ENCODE measurements around the gene SEPTIN1. TPM values are rescaled to one million over a fixed set of nuclear protein-coding genes. Genes with fewer than 3 reads are reported as not detected.
A peak's percentile ranks its signal among the peaks of the same experiment; 100 is the strongest.

Gene SEPTIN1
- total and polyA plus RNA-seq, 2 of the 4 experiments (the other 2 are of a cell fraction): 0.24 TPM; not detected in 1

GRCh38 chr16:30430428-30430970, 48.1 kb upstream of the SEPTIN1 start:
- no peaks in the 10 kb centered on the region; the same call in 1 of the 2 replicates for H4K20me1 ChIP-seq (ENCODE audit: insufficient read depth, low read length)
- H3K27me3 ChIP-seq (ENCODE audit: control insufficient read depth, insufficient read depth, low read length): peaks cover 7% of the 10 kb centered on the region
- no peak overlapping the region; the same call in 1 of the 2 replicates for H3K14ac ChIP-seq (replicated peaks; ENCODE audit: low read depth, low read length)
- no peak overlapping the region for H3K27ac ChIP-seq (ENCODE audit: insufficient read depth, low read length)
- peaks cover 6% of the 10 kb centered on the region for H3K36me3 ChIP-seq (ENCODE audit: control insufficient read depth, insufficient read depth, low read length)
- peak overlapping the region; percentile 100 for H2AFZ ChIP-seq (replicated peaks; ENCODE audit: low read length, poor library complexity)
- H2AK9ac ChIP-seq (replicated peaks; ENCODE audit: low read depth, low read length, poor library complexity): peak overlapping the region; percentile 60
- H3K4me3 ChIP-seq (ENCODE audit: insufficient read depth, low read depth, low read length): peak overlapping the region; percentile 23
- H3K18ac ChIP-seq (ENCODE audit: low read depth, low read length): no peak overlapping the region
- H2BK15ac ChIP-seq (ENCODE audit: low read depth, low read length): no peak overlapping the region
- no peak for TF ChIP-seq RAD21 (IDR thresholded peaks at IDR 0.05; ENCODE audit: low read length)
- no peak for TF ChIP-seq MAZ (IDR thresholded peaks at IDR 0.05; ENCODE audit: borderline replicate concordance, low read depth, low read length)
- TF ChIP-seq RFX5 (IDR thresholded peaks at IDR 0.05; ENCODE audit: low read depth, low read length): no peak
- TF ChIP-seq BHLHE40 (IDR thresholded peaks at IDR 0.05; ENCODE audit: low read depth, low read length): no peak
- no peak for TF ChIP-seq CHD1 (IDR thresholded peaks at IDR 0.05; ENCODE audit: low read depth, low read length)
- TF ChIP-seq RCOR1 (IDR thresholded peaks at IDR 0.05; ENCODE audit: insufficient replicate concordance, low read length): no peak
- TF ChIP-seq CEBPB (IDR thresholded peaks at IDR 0.05; ENCODE audit: low read depth, low read length): no peak
- no peak for TF ChIP-seq SMC3 (IDR thresholded peaks at IDR 0.05; ENCODE audit: low read depth, low read length)
- no peak for TF ChIP-seq MXI1 (IDR thresholded peaks at IDR 0.05; ENCODE audit: borderline replicate concordance, low read depth, low read length)
- H3K4me1 ChIP-seq (ENCODE audit: control insufficient read depth, insufficient read depth, low read length): peaks cover 3% of the 10 kb centered on the region; the same call in 1 of the 2 replicates
- peak overlapping the region; percentile 25; the same call in 1 of the 2 replicates for H4K91ac ChIP-seq (ENCODE audit: insufficient read depth, low read depth, low read length)
- H2AK5ac ChIP-seq (ENCODE audit: low read depth, low read length): 0 out of 2 replicates have a peak overlapping the region, but pooled peaks have one; percentile 15
- DNase-seq: no peak
- H3K56ac ChIP-seq (ENCODE audit: extremely low read depth, insufficient read depth, low read length): no peak overlapping the region
- H3K9me3 ChIP-seq (ENCODE audit: control insufficient read depth, insufficient read depth, low read length): no peaks in the 10 kb centered on the region
- peaks cover 6% of the 10 kb centered on the region for H3K9me1 ChIP-seq (ENCODE audit: insufficient read depth, low read length)
- H2BK20ac ChIP-seq (ENCODE audit: low read depth, low read length): no peak overlapping the region
- ChIA-PET POLR2A (ENCODE audit: unreplicated experiment) (no interaction called here), CTCF (interaction anchor here (0.6 to 1.5 kb wide), 7 partner anchors 8 to 511 kb away, joined by 3 to 6 read pairs (median 3); no protein-coding TSS in a partner anchor)
- H3K79me1 ChIP-seq (ENCODE audit: low read depth in 1 of 2, low read length in 2 of 2): peaks cover 15 to 19% of the 10 kb centered on the region in 2 experiments
- H3K4me2 ChIP-seq (ENCODE audit: low read depth, low read length): peak overlapping the region; percentile 72
- H4K8ac ChIP-seq (ENCODE audit: low read depth in 2 of 2, low read length in 2 of 2): peak overlapping the region; percentile 81 to 93
- H3K9ac ChIP-seq (ENCODE audit: low read depth, low read length): 0 out of 2 replicates have a peak overlapping the region, but pooled peaks have one; percentile 7
- peak overlapping the region; percentile 49 for H3K4ac ChIP-seq (ENCODE audit: low read depth, low read length)
- intact Hi-C loops (cut with micrococcal nuclease): loop anchor here (1.0 kb wide), 1 partner anchor 198 kb away; no protein-coding TSS in a partner anchor
- no peak overlapping the region for H3K23ac ChIP-seq (ENCODE audit: low read depth, low read length)
- H2BK5ac ChIP-seq (ENCODE audit: low read depth, low read length, poor library complexity, severe bottlenecking): no peak overlapping the region
- no TSS peak for BruUV-seq (replicated peaks)
- WGBS, 2 experiments (ENCODE audit: extremely low coverage in 2 of 2, insufficient read length in 1 of 2): 27% methylated on average over 4 of the region's 19 CpGs; no CpG with 5 or more reads in 1 of the 2 experiments
- peak overlapping the region; percentile 71 for H4K5ac ChIP-seq (ENCODE audit: low read depth, low read length)
- H2BK120ac ChIP-seq (ENCODE audit: low read depth, low read length): no peak overlapping the region
- peak; percentile 1 for ATAC-seq (ENCODE audit: low read depth)
- in situ Hi-C loops (cut with MboI; ENCODE audit: low sequenced_read_pairs): no loop called here
- dilution Hi-C loops (cut with HindIII; ENCODE audit: low sequenced_read_pairs, unreplicated experiment): no loop called here

All from IMR-90 (cell line).